LNCAP (cell line): ENCODE results near the gene CLINT1.

Experiments used
- TF ChIP-seq, protein P1 (sequence below): fragments of 450-650 bp; IDR thresholded peaks from 2 replicates; pipeline ENCODE4 v1.5.1; 2017; ENCODE audit warnings: mild to moderate bottlenecking

The CLINT1 gene

DNA sequence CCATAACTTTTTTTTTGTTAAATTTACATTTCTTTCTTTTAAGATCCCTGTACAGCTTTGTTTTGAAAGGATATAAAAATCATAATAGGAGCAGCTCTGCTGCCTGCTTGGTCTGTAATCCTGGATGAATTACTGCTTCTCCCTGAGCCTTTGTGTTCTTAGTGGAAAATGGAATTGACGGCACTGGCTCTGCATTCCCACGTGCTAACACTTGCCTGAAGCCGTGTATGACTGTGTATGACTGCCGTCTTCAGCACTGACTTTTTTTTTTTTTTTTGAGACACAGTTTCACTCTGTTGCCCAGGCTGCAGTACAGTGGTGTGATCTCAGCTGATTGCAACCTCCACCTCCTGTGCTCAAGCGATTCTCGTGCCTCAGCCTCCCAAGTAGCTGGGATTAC lies 123.0 kb downstream of the CLINT1 start:
- TF ChIP-seq, protein P1, sequence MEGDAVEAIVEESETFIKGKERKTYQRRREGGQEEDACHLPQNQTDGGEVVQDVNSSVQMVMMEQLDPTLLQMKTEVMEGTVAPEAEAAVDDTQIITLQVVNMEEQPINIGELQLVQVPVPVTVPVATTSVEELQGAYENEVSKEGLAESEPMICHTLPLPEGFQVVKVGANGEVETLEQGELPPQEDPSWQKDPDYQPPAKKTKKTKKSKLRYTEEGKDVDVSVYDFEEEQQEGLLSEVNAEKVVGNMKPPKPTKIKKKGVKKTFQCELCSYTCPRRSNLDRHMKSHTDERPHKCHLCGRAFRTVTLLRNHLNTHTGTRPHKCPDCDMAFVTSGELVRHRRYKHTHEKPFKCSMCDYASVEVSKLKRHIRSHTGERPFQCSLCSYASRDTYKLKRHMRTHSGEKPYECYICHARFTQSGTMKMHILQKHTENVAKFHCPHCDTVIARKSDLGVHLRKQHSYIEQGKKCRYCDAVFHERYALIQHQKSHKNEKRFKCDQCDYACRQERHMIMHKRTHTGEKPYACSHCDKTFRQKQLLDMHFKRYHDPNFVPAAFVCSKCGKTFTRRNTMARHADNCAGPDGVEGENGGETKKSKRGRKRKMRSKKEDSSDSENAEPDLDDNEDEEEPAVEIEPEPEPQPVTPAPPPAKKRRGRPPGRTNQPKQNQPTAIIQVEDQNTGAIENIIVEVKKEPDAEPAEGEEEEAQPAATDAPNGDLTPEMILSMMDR = no peak
